SK-N-SH treated with all-trans-retinoic acid at 6 μM for 48 hours (cell line): Measurements from ENCODE around the gene PDE3A.

ENCODE experiments used
- ATAC-seq: fragments of 200-7000 bp; cut with Tn5 transposase; 3 replicates; pipeline ENCODE4 v1.9.1; 2020; ENCODE audit warnings: mild to moderate bottlenecking, moderate library complexity
- ARNTL ChIP-seq: fragments of 450-650 bp; formaldehyde crosslinking; IDR thresholded peaks from 2 replicates; pipeline ENCODE4 v1.5.0; 2020; ENCODE audit warnings: low read depth, mild to moderate bottlenecking, moderate library complexity, borderline replicate concordance
- BACH2 ChIP-seq: fragments of 250-450 bp; sonication (Bioruptor Pico); IDR thresholded peaks from 2 replicates; pipeline ENCODE4 v1.9.0; 2021; ENCODE audit warnings: mild to moderate bottlenecking, borderline replicate concordance
- CREB5 ChIP-seq: fragments of 250-450 bp; sonication (Bioruptor Pico); IDR thresholded peaks from 2 replicates; pipeline ENCODE4 v1.5.1; 2020; ENCODE audit warnings: low read depth, mild to moderate bottlenecking, moderate library complexity
- CSDC2 ChIP-seq: fragments of 250-450 bp; sonication (Bioruptor Pico); IDR thresholded peaks from 2 replicates; pipeline ENCODE4 v1.5.0; 2020; ENCODE audit warnings: mild to moderate bottlenecking, moderate library complexity
- CSRNP3 ChIP-seq: fragments of 250-450 bp; sonication (Bioruptor Pico); IDR thresholded peaks from 2 replicates; pipeline ENCODE4 v1.5.1; 2021; ENCODE audit warnings: mild to moderate bottlenecking, moderate library complexity
- ESRRG ChIP-seq: fragments of 250-450 bp; sonication (Bioruptor Pico); IDR thresholded peaks from 2 replicates; pipeline ENCODE4 v1.6.1; 2021; ENCODE audit warnings: mild to moderate bottlenecking
- GLIS3 ChIP-seq: fragments of 250-450 bp; sonication (Bioruptor Pico); IDR thresholded peaks from 2 replicates; pipeline ENCODE4 v1.5.0; 2020; ENCODE audit warnings: mild to moderate bottlenecking, moderate library complexity
- ISL1 ChIP-seq: fragments of 250-450 bp; sonication (Bioruptor Pico); IDR thresholded peaks from 2 replicates; pipeline ENCODE4 v2.1.2; 2022; ENCODE audit warnings: mild to moderate bottlenecking, moderate library complexity
- PATZ1 ChIP-seq: fragments of 250-450 bp; sonication (Bioruptor Pico); IDR thresholded peaks from 2 replicates; pipeline ENCODE4 v1.8.0; 2020; ENCODE audit warnings: mild to moderate bottlenecking, moderate library complexity, borderline replicate concordance
- POU6F1 ChIP-seq: fragments of 250-450 bp; sonication (Bioruptor Pico); IDR thresholded peaks from 2 replicates; pipeline ENCODE4 v1.8.0; 2021; ENCODE audit warnings: low read depth, mild to moderate bottlenecking, moderate library complexity, borderline replicate concordance
- PPARA ChIP-seq: fragments of 250-450 bp; sonication (Bioruptor Pico); IDR thresholded peaks from 2 replicates; pipeline ENCODE4 v1.5.0; 2020; ENCODE audit warnings: mild to moderate bottlenecking, borderline replicate concordance
- RARB ChIP-seq: fragments of 250-450 bp; sonication (Bioruptor Pico); IDR thresholded peaks from 2 replicates; pipeline ENCODE4 v1.8.0; 2021; ENCODE audit warnings: mild to moderate bottlenecking, moderate library complexity
- SNAI2 ChIP-seq: fragments of 250-450 bp; sonication (Bioruptor Pico); IDR thresholded peaks from 2 replicates; pipeline ENCODE4 v1.5.0; 2020; ENCODE audit warnings: mild to moderate bottlenecking, moderate library complexity
- TCF4 ChIP-seq: fragments of 250-450 bp; sonication (Bioruptor Pico); IDR thresholded peaks from 2 replicates; pipeline ENCODE4 v1.8.0; 2021; ENCODE audit warnings: mild to moderate bottlenecking, moderate library complexity, borderline replicate concordance
- TOX ChIP-seq: fragments of 250-450 bp; sonication (Bioruptor Pico); IDR thresholded peaks from 2 replicates; pipeline ENCODE4 v1.8.0; 2021; ENCODE audit warnings: mild to moderate bottlenecking, moderate library complexity, borderline replicate concordance
- TSHZ2 ChIP-seq: fragments of 250-450 bp; sonication (Bioruptor Pico); IDR thresholded peaks from 2 replicates; pipeline ENCODE4 v1.5.0; 2020; ENCODE audit warnings: mild to moderate bottlenecking, moderate library complexity
- ZC3H10 ChIP-seq: fragments of 250-450 bp; sonication (Bioruptor Pico); IDR thresholded peaks from 2 replicates; pipeline ENCODE4 v1.5.1; 2021; ENCODE audit warnings: mild to moderate bottlenecking, moderate library complexity
- ZFP3 ChIP-seq: fragments of 250-450 bp; sonication (Bioruptor Pico); IDR thresholded peaks from 2 replicates; pipeline ENCODE4 v1.5.0; 2020; ENCODE audit warnings: mild to moderate bottlenecking, moderate library complexity
- ZFP30 ChIP-seq: fragments of 450-650 bp; formaldehyde crosslinking; IDR thresholded peaks from 2 replicates; pipeline ENCODE4 v1.5.0; 2022; ENCODE audit warnings: mild to moderate bottlenecking, moderate library complexity
- ZNF565 ChIP-seq: fragments of 450-650 bp; formaldehyde crosslinking; conservative IDR thresholded peaks from 2 replicates; pipeline ENCODE4 v1.5.0; 2020; ENCODE audit warnings: low read depth, mild to moderate bottlenecking, moderate library complexity
- ZNF70 ChIP-seq: fragments of 450-650 bp; formaldehyde crosslinking; IDR thresholded peaks from 2 replicates; pipeline ENCODE4 v1.5.0; 2020; ENCODE audit warnings: mild to moderate bottlenecking, moderate library complexity
- ZNF8 ChIP-seq: fragments of 450-650 bp; formaldehyde crosslinking; IDR thresholded peaks from 2 replicates; pipeline ENCODE4 v1.5.0; 2020; ENCODE audit warnings: mild to moderate bottlenecking, moderate library complexity

PDE3A gene

GRCh38 chr12:20377750-20378149, 9.4 kb downstream of the PDE3A start:
- TF ChIP-seq ZC3H10 (CRISPR knock-in tag) (no peak), ZFP3 (CRISPR knock-in tag) (no peak), ZNF8 (CRISPR knock-in tag) (no peak), TCF4 (CRISPR knock-in tag) (no peak), ISL1 (CRISPR knock-in tag) (no peak), BACH2 (CRISPR knock-in tag) (no peak), TSHZ2 (no peak), PATZ1 (CRISPR knock-in tag) (no peak), CSRNP3 (CRISPR knock-in tag) (no peak), ESRRG (CRISPR knock-in tag) (no peak), CREB5 (CRISPR knock-in tag) (no peak), SNAI2 (CRISPR knock-in tag) (no peak), ARNTL (no peak), PPARA (CRISPR knock-in tag) (no peak), ZFP30 (CRISPR knock-in tag) (no peak), TOX (CRISPR knock-in tag) (no peak), ZNF70 (CRISPR knock-in tag) (no peak), GLIS3 (no peak)
- no peak for ATAC-seq

- no peak for TF ChIP-seq RARB (CRISPR knock-in tag)
- no peak for TF ChIP-seq POU6F1 (CRISPR knock-in tag)
- TF ChIP-seq PPARA (CRISPR knock-in tag): no peak
- no peak for TF ChIP-seq TOX (CRISPR knock-in tag)
- TF ChIP-seq ISL1 (CRISPR knock-in tag): no peak
- no peak for TF ChIP-seq ZNF70 (CRISPR knock-in tag)
- TF ChIP-seq ESRRG (CRISPR knock-in tag): no peak
- no peak for TF ChIP-seq TCF4 (CRISPR knock-in tag)
- TF ChIP-seq ZNF565 (CRISPR knock-in tag): no peak
- no peak for TF ChIP-seq ZNF8 (CRISPR knock-in tag)
- TF ChIP-seq GLIS3: no peak
- no peak for TF ChIP-seq BACH2 (CRISPR knock-in tag)
- no peak for TF ChIP-seq ZC3H10 (CRISPR knock-in tag)
- TF ChIP-seq CREB5 (CRISPR knock-in tag): no peak
- no peak for TF ChIP-seq CSRNP3 (CRISPR knock-in tag)
- TF ChIP-seq ZFP3 (CRISPR knock-in tag): no peak
- no peak for TF ChIP-seq CSDC2 (CRISPR knock-in tag)
- no peak for TF ChIP-seq ZFP30 (CRISPR knock-in tag)
- ATAC-seq: no peak
Observed at GRCh38 chr12:20382117-20382516, 13.8 kb downstream of the PDE3A start.
